Breast epithelium (tissue), 4 donors: ENCODE measurements around the gene PIK3CA. TPM values are rescaled to one million over a fixed set of nuclear protein-coding genes. Genes with fewer than 3 reads are reported as not detected.
"Not testable (repeated sequence)": the region's sequence is repeated elsewhere in the genome, so short reads cannot be mapped to it uniquely, and the experiment has no call there.

Experiments
- DNase-seq, 2 donors: peaks; one replicate each; pipeline ENCODE4 v3.0.0-alpha.2; 2019; ENCODE audit warnings: low spot score in 2 of 2
- H3K27ac ChIP-seq, 2 donors: fragments of 200-600 bp; sonication (generic) in 1 of 2; one replicate each; pipeline ENCODE4 v1.5.1; 2016 to 2019; ENCODE audit warnings: mild to moderate bottlenecking in 1 of 2
- H3K27me3 ChIP-seq, 2 donors: fragments of 200-600 bp; sonication (generic) in 1 of 2; one replicate each; pipeline versions ENCODE4 v1.5.1 to v1.6.0; 2017 to 2019; ENCODE audit warnings: control low read depth in 1 of 2, mild to moderate bottlenecking in 1 of 2
- H3K36me3 ChIP-seq: fragments of 200-600 bp; one replicate; pipeline ENCODE4 v1.5.1; 2019
- H3K4me1 ChIP-seq, 2 donors: fragments of 200-600 bp; sonication (generic); one replicate each; pipeline ENCODE4 v1.5.1; 2016 to 2019; ENCODE audit warnings: control low read depth in 1 of 2
- H3K4me3 ChIP-seq, 3 donors: fragments of 200-600 bp; sonication (generic); 1 replicate in 2 of 3; 2 replicates in 1 of 3; pipeline ENCODE4 v1.5.1; 2016 to 2019; ENCODE audit warnings: mild to moderate bottlenecking in 3 of 3, moderate library complexity in 2 of 3
- H3K9me3 ChIP-seq, 2 donors: fragments of 200-600 bp; sonication (generic) in 1 of 2; one replicate each; pipeline ENCODE4 v1.5.1; 2016 to 2019; ENCODE audit warnings: control low read depth in 1 of 2
- POLR2A ChIP-seq: fragments of 450-650 bp; IDR thresholded peaks from one replicate; pipeline ENCODE4 v1.6.1; 2016; ENCODE audit warnings: antibody characterized with exemption, mild to moderate bottlenecking, moderate library complexity
- POLR2AphosphoS5 ChIP-seq, 3 donors: sonication (generic); formaldehyde crosslinking; IDR thresholded peaks; one replicate each; pipeline ENCODE4 v1.6.1; 2017; ENCODE audit warnings: antibody characterized with exemption in 3 of 3
- intact Hi-C: fragments of 100-400 bp; cut with DNase I; formaldehyde crosslinking; loops from one replicate; pipeline ENCODE4 v1.15.1; 2023; ENCODE audit warnings: low total_unique reads
- total RNA-seq, 3 donors: library from RNA; depleted of rRNA; stranded (reverse); fragments of >200 nt; gene quantifications; one replicate each; pipeline ENCODE4 v1.1.0, GENCODE V29; 2016
- TF ChIP-seq, protein P1 (sequence below), 3 donors: fragments of 450-650 bp; IDR thresholded peaks; one replicate each; pipeline ENCODE4 v1.5.1; 2016 to 2017; ENCODE audit warnings: antibody characterized with exemption in 3 of 3, mild to moderate bottlenecking in 3 of 3, moderate library complexity in 3 of 3

Gene PIK3CA
- total RNA-seq, 3 donors from 2014 or later: 34.1 to 43.0 (median 38.4) TPM

- Histone ChIP-seq H3K27ac (no peak overlapping the region), H3K36me3 (no peaks in the 10 kb centered on the region), H3K9me3 (no peaks in the 10 kb centered on the region), H3K27me3 (no peaks in the 10 kb centered on the region), H3K4me1 (peaks cover 0 to 6% of the 10 kb centered on the region in 2 donors), H3K4me3 (no peak overlapping the region)
- TF ChIP-seq, protein P1, sequence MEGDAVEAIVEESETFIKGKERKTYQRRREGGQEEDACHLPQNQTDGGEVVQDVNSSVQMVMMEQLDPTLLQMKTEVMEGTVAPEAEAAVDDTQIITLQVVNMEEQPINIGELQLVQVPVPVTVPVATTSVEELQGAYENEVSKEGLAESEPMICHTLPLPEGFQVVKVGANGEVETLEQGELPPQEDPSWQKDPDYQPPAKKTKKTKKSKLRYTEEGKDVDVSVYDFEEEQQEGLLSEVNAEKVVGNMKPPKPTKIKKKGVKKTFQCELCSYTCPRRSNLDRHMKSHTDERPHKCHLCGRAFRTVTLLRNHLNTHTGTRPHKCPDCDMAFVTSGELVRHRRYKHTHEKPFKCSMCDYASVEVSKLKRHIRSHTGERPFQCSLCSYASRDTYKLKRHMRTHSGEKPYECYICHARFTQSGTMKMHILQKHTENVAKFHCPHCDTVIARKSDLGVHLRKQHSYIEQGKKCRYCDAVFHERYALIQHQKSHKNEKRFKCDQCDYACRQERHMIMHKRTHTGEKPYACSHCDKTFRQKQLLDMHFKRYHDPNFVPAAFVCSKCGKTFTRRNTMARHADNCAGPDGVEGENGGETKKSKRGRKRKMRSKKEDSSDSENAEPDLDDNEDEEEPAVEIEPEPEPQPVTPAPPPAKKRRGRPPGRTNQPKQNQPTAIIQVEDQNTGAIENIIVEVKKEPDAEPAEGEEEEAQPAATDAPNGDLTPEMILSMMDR (IDR thresholded peaks at IDR 0.05): no peak
- no peak for TF ChIP-seq POLR2A
- intact Hi-C loops: no loop called here
- no peak for DNase-seq
Observed at GRCh38 chr3:179194931-179195330, 46.8 kb downstream of the PIK3CA start.

- TF ChIP-seq, protein P1 (IDR thresholded peaks at IDR 0.05): no peak
- TF ChIP-seq POLR2A (no peak), POLR2AphosphoS5 (IDR thresholded peaks at IDR 0.05) (no peak)
Observed at GRCh38 chr3:179196098-179196497, 47.9 kb downstream of the PIK3CA start.

GRCh38 chr3:179196700-179197099, 48.5 kb downstream of the PIK3CA start:
- no peak for TF ChIP-seq POLR2A
- no peak for TF ChIP-seq POLR2AphosphoS5 (IDR thresholded peaks at IDR 0.05)
- Histone ChIP-seq H3K36me3 (no peaks in the 10 kb centered on the region), H3K27ac (peak overlapping the region in 1 of 2 donors; percentile 14), H3K4me1 (no peaks in the 10 kb centered on the region), H3K9me3 (no peaks in the 10 kb centered on the region), H3K27me3 (no peaks in the 10 kb centered on the region), H3K4me3 (no peak overlapping the region)
- intact Hi-C loops: no loop called here
- no peak for DNase-seq

More at GRCh38 chr3:179196098-179196497, 47.9 kb downstream of the PIK3CA start:
- intact Hi-C loops: no loop called here
- Histone ChIP-seq H3K9me3 (no peaks in the 10 kb centered on the region), H3K4me1 (no peaks in the 10 kb centered on the region), H3K36me3 (no peaks in the 10 kb centered on the region), H3K4me3 (no peak overlapping the region), H3K27ac (no peak overlapping the region), H3K27me3 (no peaks in the 10 kb centered on the region)
- DNase-seq: no peak

- H3K27ac ChIP-seq: no peak overlapping the region
- H3K4me1 ChIP-seq: no peaks in the 10 kb centered on the region
- no peaks in the 10 kb centered on the region for H3K27me3 ChIP-seq
- no peak for DNase-seq
- TF ChIP-seq POLR2AphosphoS5 (IDR thresholded peaks at IDR 0.05) (no peak), POLR2A (no peak)
- TF ChIP-seq, protein P1 (IDR thresholded peaks at IDR 0.05): no peak
- no peaks in the 10 kb centered on the region for H3K36me3 ChIP-seq
- intact Hi-C loops: no loop called here
- no peaks in the 10 kb centered on the region for H3K9me3 ChIP-seq
- H3K4me3 ChIP-seq: no peak overlapping the region
Observed at GRCh38 chr3:179200790-179201189, 52.6 kb downstream of the PIK3CA start.

GRCh38 chr3:179215550-179215949, 67.4 kb downstream of the PIK3CA start:
- intact Hi-C loops, H3K27me3 ChIP-seq, DNase-seq, H3K27ac ChIP-seq, H3K9me3 ChIP-seq, H3K4me1 ChIP-seq, H3K36me3 ChIP-seq, H3K4me3 ChIP-seq: not testable (repeated sequence)

DNA sequence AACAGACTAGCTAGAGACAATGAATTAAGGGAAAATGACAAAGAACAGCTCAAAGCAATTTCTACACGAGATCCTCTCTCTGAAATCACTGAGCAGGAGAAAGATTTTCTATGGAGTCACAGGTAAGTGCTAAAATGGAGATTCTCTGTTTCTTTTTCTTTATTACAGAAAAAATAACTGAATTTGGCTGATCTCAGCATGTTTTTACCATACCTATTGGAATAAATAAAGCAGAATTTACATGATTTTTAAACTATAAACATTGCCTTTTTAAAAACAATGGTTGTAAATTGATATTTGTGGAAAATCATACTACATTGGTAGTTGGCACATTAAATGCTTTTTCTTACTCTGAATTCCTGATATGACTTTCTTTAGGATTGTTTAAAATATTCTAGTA, 70.1 kb downstream of the PIK3CA start:
- H3K27me3 ChIP-seq, H3K4me3 ChIP-seq, intact Hi-C loops, DNase-seq, H3K9me3 ChIP-seq, H3K27ac ChIP-seq, H3K36me3 ChIP-seq, H3K4me1 ChIP-seq: not testable (repeated sequence)

GRCh38 chr3:179223548-179223947, 75.4 kb downstream of the PIK3CA start:
- Histone ChIP-seq H3K4me3 (no peak overlapping the region), H3K27me3 (no peaks in the 10 kb centered on the region), H3K4me1 (no peaks in the 10 kb centered on the region), H3K36me3 (no peaks in the 10 kb centered on the region), H3K27ac (no peak overlapping the region), H3K9me3 (no peaks in the 10 kb centered on the region)
- no peak for DNase-seq
- intact Hi-C loops: loop anchor here (2.0 kb wide), 1 partner anchor 55 kb away; no protein-coding TSS in a partner anchor
- TF ChIP-seq, protein P1 (IDR thresholded peaks at IDR 0.05): no peak
- TF ChIP-seq POLR2AphosphoS5 (IDR thresholded peaks at IDR 0.05) (no peak), POLR2A (no peak)
